ENCODE results near the gene LAX1.
"Not testable (repeated sequence)": the region's sequence is repeated elsewhere in the genome, so short reads cannot be mapped to it uniquely, and the experiment has no call there.

LAX1 gene

GRCh38 chr1:203765029-203765837, at the start of gene LAX1:
LAX1 (plus strand) TSS chr1:203765183; CDS start chr1:203765566, 383 bp downstream.
- peak; percentile 81 for DNase-seq

- no peak for DNase-seq
Measured at GRCh38 chr1:203717120-203717519, 47.9 kb upstream of the LAX1 start.

- no peak for DNase-seq
Measured at GRCh38 chr1:203720242-203720641, 44.7 kb upstream of the LAX1 start.

- no peak for DNase-seq
Measured at GRCh38 chr1:203722909-203723308, 42.1 kb upstream of the LAX1 start.

- DNase-seq, result no peak
Measured at GRCh38 chr1:203726417-203726867, 38.5 kb upstream of the LAX1 start.

- no peak for DNase-seq
Measured at GRCh38 chr1:203733009-203733863, 31.7 kb upstream of the LAX1 start.

GRCh38 chr1:203742436-203742835, 22.5 kb upstream of the LAX1 start:
- no peak for DNase-seq

GRCh38 chr1:203743091-203743571, 21.9 kb upstream of the LAX1 start:
- DNase-seq, result no peak

GRCh38 chr1:203744075-203744972, 20.7 kb upstream of the LAX1 start:
- no peak for DNase-seq

GRCh38 chr1:203746281-203746680, 18.7 kb upstream of the LAX1 start:
- no peak for DNase-seq

GRCh38 chr1:203751051-203751450, 13.9 kb upstream of the LAX1 start:
- DNase-seq, result no peak

- DNase-seq, result not testable (repeated sequence)
Measured at GRCh38 chr1:203751618-203752361, 13.2 kb upstream of the LAX1 start.

- no peak for DNase-seq
Measured at GRCh38 chr1:203754455-203754864, 10.5 kb upstream of the LAX1 start.

GRCh38 chr1:203756036-203756435, 8.9 kb upstream of the LAX1 start:
- no peak for DNase-seq

- DNase-seq, result not testable (repeated sequence)
Measured at GRCh38 chr1:203758749-203759148, 6.2 kb upstream of the LAX1 start.

GRCh38 chr1:203760506-203760905, 4.5 kb upstream of the LAX1 start:
- no peak for DNase-seq

- DNase-seq, result not testable (repeated sequence)
Measured at GRCh38 chr1:203761958-203762357, 3.0 kb upstream of the LAX1 start.

GRCh38 chr1:203763505-203763904, 1.5 kb upstream of the LAX1 start:
- no peak for DNase-seq

- no peak for DNase-seq
Measured at GRCh38 chr1:203764105-203765028, 616 bp upstream of the LAX1 start.

- no peak for DNase-seq
Measured at GRCh38 chr1:203768256-203768655, 3.3 kb downstream of the LAX1 start.
